Measurements from ENCODE around the gene FANCE.

Gene FANCE

DNA sequence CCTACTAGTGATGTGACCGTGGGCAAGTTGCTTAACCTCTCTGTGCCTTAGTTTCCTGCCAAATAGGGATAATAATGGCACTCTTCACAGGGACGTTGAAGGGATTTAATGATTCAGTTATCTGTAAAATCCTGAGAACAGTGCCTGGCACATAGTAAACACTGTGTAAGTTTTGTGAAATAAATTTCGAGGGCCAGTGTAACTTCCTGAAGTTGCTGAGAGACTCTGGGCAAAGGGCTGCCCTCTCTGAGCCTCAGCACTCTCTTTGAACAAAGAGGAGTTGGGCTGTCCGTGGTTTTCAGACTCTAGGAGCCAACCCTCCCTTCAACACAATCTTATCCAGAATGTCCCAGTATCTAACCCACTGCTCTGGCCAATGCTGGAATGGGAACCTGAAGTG is 47.2 kb downstream of the FANCE start:
- H3K4me3 ChIP-seq (ENCODE audit: low read depth, low read length), result no peak overlapping the region
- TF ChIP-seq, protein P1, sequence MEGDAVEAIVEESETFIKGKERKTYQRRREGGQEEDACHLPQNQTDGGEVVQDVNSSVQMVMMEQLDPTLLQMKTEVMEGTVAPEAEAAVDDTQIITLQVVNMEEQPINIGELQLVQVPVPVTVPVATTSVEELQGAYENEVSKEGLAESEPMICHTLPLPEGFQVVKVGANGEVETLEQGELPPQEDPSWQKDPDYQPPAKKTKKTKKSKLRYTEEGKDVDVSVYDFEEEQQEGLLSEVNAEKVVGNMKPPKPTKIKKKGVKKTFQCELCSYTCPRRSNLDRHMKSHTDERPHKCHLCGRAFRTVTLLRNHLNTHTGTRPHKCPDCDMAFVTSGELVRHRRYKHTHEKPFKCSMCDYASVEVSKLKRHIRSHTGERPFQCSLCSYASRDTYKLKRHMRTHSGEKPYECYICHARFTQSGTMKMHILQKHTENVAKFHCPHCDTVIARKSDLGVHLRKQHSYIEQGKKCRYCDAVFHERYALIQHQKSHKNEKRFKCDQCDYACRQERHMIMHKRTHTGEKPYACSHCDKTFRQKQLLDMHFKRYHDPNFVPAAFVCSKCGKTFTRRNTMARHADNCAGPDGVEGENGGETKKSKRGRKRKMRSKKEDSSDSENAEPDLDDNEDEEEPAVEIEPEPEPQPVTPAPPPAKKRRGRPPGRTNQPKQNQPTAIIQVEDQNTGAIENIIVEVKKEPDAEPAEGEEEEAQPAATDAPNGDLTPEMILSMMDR (IDR thresholded peaks at IDR 0.05; ENCODE audit: low read depth, low read length, missing control alignments), result no peak
- no peak for DNase-seq (ENCODE audit: low read depth)
- in situ Hi-C loops (cut with HindIII; ENCODE audit: low sequenced_read_pairs), result no loop called here

DNA sequence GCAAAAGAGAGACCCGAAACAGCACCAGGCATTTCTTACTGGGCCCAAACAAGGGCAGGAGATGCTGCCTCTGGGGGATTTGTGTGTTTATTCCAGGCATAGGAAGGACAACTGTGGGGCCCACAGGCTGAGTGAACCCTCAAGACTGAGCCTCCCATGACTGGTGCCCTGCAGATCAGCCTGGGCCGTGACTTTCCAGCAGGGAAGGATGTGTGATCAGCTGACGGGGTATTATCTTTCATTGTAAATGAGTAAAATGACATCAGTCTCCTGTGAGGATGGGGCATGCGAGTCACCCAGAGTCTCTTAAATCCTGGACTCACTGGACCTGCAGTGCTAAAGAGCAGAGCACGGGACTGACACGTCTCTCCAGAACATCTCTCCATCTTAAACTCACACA is 48.6 kb downstream of the FANCE start:
- H3K4me3 ChIP-seq (ENCODE audit: low read depth, low read length), result no peak overlapping the region
- no peak for DNase-seq (ENCODE audit: low read depth)
- in situ Hi-C loops (cut with HindIII; ENCODE audit: low sequenced_read_pairs), result no loop called here
- TF ChIP-seq, protein P1 (IDR thresholded peaks at IDR 0.05; ENCODE audit: low read depth, low read length, missing control alignments), result no peak

DNA sequence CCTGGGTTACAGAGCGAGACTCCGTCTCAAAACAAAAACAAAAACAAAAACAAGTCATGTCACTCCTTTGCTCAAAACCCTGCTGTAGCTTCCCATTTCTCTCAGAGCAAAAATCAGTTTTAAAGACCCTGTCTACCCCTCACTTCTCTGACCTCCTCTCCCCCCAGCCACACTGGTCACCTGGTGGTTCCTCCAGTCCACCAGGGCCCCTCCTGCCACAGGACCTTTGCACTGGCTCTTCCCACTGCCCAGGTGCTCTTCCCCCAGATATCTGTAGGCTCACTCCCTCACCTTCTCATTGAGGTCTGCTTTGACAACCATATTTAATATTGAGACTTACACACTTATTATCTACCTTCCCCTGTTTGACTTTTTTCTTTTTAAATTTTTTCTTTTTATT is 49.6 kb downstream of the FANCE start:
- in situ Hi-C loops (cut with HindIII; ENCODE audit: low sequenced_read_pairs), result no loop called here
- TF ChIP-seq, protein P1 (IDR thresholded peaks at IDR 0.05; ENCODE audit: low read depth, low read length, missing control alignments), result no peak
- no peak for DNase-seq (ENCODE audit: low read depth)
- no peak overlapping the region for H3K4me3 ChIP-seq (ENCODE audit: low read depth, low read length)

DNA sequence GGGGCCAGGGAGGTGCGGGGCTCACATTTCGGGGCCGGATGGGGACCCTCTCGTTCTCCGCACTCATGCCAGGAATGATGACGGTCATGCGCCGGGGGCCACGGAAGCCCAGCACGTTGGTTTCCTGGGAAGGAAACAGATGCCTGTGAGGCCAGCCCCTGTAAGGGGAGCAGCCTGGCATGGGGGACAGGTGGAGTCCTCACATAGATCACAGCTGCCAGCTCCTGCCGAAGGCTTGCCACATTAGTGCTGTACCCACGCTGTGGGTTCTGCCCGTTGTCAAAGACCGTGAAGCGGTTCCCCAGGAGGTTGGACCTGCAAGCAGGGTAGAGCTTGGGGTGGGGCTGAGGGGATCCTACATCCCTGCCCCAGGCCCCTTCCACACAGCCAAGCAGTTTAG is 51.4 kb downstream of the FANCE start:
- in situ Hi-C loops (cut with HindIII; ENCODE audit: low sequenced_read_pairs), result no loop called here
- TF ChIP-seq, protein P1 (IDR thresholded peaks at IDR 0.05; ENCODE audit: low read depth, low read length, missing control alignments), result no peak
- no peak overlapping the region for H3K4me3 ChIP-seq (ENCODE audit: low read depth, low read length)
- no peak for DNase-seq (ENCODE audit: low read depth)

- in situ Hi-C loops (cut with HindIII; ENCODE audit: low sequenced_read_pairs), result no loop called here
- DNase-seq (ENCODE audit: low read depth), result no peak
- TF ChIP-seq, protein P1 (IDR thresholded peaks at IDR 0.05; ENCODE audit: low read depth, low read length, missing control alignments), result no peak
- H3K4me3 ChIP-seq (ENCODE audit: low read depth, low read length), result no peak overlapping the region
Measured at GRCh38 chr6:35505999-35506412, 53.9 kb downstream of the FANCE start.

GRCh38 chr6:35506536-35506935 is 54.4 kb downstream of the FANCE start:
- no peak for DNase-seq (ENCODE audit: low read depth)
- H3K4me3 ChIP-seq (ENCODE audit: low read depth, low read length), result no peak overlapping the region
- TF ChIP-seq, protein P1 (IDR thresholded peaks at IDR 0.05; ENCODE audit: low read depth, low read length, missing control alignments), result no peak
- in situ Hi-C loops (cut with HindIII; ENCODE audit: low sequenced_read_pairs), result no loop called here

GRCh38 chr6:35507221-35507620 is 55.1 kb downstream of the FANCE start:
- no peak for DNase-seq (ENCODE audit: low read depth)
- H3K4me3 ChIP-seq (ENCODE audit: low read depth, low read length), result no peak overlapping the region
- TF ChIP-seq, protein P1 (IDR thresholded peaks at IDR 0.05; ENCODE audit: low read depth, low read length, missing control alignments), result no peak
- in situ Hi-C loops (cut with HindIII; ENCODE audit: low sequenced_read_pairs), result no loop called here
